ENCODE measurements around the gene NLRC3. TPM values are rescaled to one million over a fixed set of nuclear protein-coding genes. Genes with fewer than 3 reads are reported as not detected.

Gene NLRC3
- total RNA-seq, 1 experiment from 2014 or later = not detected

DNA sequence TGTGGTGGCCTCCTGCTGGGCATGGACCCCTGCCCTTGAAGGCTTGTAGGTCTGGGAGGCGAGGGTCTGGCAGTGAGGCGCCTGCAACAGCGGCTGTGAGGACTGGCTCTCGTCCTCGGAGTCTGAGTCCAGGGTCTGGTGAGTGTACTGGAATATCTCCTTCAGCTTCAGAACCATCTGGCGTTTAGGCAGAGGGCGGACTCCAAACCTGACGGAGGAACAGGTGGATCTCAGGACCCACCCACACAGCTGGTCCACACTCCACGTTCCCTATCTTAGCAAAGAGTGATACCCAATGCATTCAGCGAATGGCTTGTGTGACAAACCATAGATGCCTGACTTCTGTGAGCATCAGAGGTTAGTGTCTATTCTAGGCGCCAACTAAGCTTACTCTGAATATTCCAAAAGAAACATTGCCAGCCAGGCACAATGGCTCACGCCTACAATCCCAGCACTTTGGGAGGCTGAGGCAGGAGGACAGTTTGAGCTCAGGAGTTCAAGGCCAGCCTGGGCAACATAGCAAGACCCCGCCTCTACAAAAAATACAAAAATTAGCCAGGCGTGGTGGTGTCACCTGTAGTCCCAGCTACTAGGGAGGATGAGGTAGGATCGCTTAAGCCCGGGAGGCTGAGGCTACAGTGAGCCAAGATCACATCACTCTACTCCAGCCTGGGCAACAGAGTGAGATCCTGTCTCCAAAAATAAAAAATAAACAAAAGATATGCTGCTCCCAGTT lies 6.3 kb upstream of the NLRC3 start:
- H3K9me3 ChIP-seq = no peaks in the 10 kb centered on the region
- BruUV-seq (replicated peaks) = no TSS peak
- CTCF ChIA-PET = no interaction called here

DNA sequence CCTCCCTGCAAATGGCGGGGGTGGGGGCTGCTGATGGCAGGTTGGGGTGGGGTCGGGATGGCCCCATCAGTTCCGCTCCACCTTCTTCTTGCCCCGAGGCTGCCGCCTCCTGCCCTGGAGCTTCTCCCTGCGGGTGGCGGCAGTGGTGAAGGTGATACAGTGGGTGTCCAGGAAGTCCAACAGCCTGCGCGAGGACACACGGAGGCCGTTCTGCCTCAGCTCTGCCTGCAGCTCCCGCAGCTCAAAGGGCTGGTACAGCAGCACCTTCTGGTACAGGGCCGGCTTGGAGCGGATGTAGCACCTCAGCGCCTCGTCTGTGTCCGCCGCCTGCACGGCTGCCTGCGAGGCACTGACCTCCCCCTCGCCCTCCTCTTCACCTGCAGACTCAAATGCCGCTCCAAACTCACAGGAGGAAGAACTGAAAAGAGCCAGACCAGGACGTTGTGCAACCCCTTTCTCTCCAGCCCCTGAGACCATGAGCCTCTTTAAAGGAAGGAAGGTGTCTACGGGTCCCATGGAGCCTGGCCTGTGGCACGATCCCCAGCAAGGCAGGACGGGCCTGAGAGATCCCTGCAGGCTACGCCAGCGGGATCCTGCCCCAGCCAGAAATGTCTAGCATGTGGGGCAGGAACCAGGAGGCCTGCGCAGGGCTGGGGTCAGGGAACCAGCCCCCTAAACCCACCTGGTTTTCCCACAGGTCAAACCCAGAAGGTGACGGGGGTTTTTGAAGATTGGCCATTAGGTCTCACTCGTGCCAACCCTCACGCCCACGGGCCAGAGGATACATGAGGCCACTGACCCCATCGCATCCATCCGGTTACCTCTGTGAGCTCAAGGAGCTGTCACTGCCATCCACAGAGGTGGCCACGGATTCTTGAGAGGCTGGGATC lies 5.3 kb upstream of the NLRC3 start:
- Mint-ChIP-seq H3K27me3 (ENCODE audit: insufficient read depth, unreplicated experiment) (no peaks in the 10 kb centered on the region), H3K4me1 (ENCODE audit: low read depth, unreplicated experiment) (no peaks in the 10 kb centered on the region), H3K27ac (ENCODE audit: unreplicated experiment) (no peak overlapping the region), H3K4me3 (ENCODE audit: unreplicated experiment) (no peak overlapping the region), H3K36me3 (ENCODE audit: insufficient read depth, unreplicated experiment) (peaks cover 7% of the 10 kb centered on the region), H3K9me3 (ENCODE audit: unreplicated experiment) (no peaks in the 10 kb centered on the region)
- intact Hi-C loops (cut with micrococcal nuclease; ENCODE audit: unreplicated experiment) = no loop called here
- H3K4me3 ChIP-seq (ENCODE audit: low read depth, low read length) = no peak overlapping the region
- H3K9me3 ChIP-seq = no peaks in the 10 kb centered on the region
- CTCF ChIA-PET = no interaction called here
- no TSS peak for BruUV-seq (replicated peaks)
- no peaks in the 10 kb centered on the region for H3K4me1 ChIP-seq
- no peaks in the 10 kb centered on the region for H3K36me3 ChIP-seq (ENCODE audit: control insufficient read depth, insufficient read depth, low read length)
- POLR2A ChIA-PET = no interaction called here
- no peaks in the 10 kb centered on the region for H3K27me3 ChIP-seq (replicated peaks; ENCODE audit: control insufficient read depth, insufficient read depth, low read length)
- no peak for DNase-seq
- TF ChIP-seq, protein P1, sequence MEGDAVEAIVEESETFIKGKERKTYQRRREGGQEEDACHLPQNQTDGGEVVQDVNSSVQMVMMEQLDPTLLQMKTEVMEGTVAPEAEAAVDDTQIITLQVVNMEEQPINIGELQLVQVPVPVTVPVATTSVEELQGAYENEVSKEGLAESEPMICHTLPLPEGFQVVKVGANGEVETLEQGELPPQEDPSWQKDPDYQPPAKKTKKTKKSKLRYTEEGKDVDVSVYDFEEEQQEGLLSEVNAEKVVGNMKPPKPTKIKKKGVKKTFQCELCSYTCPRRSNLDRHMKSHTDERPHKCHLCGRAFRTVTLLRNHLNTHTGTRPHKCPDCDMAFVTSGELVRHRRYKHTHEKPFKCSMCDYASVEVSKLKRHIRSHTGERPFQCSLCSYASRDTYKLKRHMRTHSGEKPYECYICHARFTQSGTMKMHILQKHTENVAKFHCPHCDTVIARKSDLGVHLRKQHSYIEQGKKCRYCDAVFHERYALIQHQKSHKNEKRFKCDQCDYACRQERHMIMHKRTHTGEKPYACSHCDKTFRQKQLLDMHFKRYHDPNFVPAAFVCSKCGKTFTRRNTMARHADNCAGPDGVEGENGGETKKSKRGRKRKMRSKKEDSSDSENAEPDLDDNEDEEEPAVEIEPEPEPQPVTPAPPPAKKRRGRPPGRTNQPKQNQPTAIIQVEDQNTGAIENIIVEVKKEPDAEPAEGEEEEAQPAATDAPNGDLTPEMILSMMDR (IDR thresholded peaks at IDR 0.05; ENCODE audit: insufficient read depth in 1 of 2, low read depth in 1 of 2, low read length in 1 of 2, severe bottlenecking in 1 of 2, unreplicated experiment in 1 of 2) = no peak

More for the DNA sequence above, 6.3 kb upstream of the NLRC3 start:
- Mint-ChIP-seq H3K36me3 (ENCODE audit: insufficient read depth, unreplicated experiment) (peaks cover 7% of the 10 kb centered on the region), H3K27me3 (ENCODE audit: insufficient read depth, unreplicated experiment) (no peaks in the 10 kb centered on the region), H3K27ac (ENCODE audit: unreplicated experiment) (no peak overlapping the region), H3K4me3 (ENCODE audit: unreplicated experiment) (no peak overlapping the region), H3K9me3 (ENCODE audit: unreplicated experiment) (no peaks in the 10 kb centered on the region), H3K4me1 (ENCODE audit: low read depth, unreplicated experiment) (no peaks in the 10 kb centered on the region)
- Histone ChIP-seq H3K4me3 (ENCODE audit: low read depth, low read length) (no peak overlapping the region), H3K36me3 (ENCODE audit: control insufficient read depth, insufficient read depth, low read length) (no peaks in the 10 kb centered on the region), H3K4me1 (no peaks in the 10 kb centered on the region), H3K27me3 (replicated peaks; ENCODE audit: control insufficient read depth, insufficient read depth, low read length) (no peaks in the 10 kb centered on the region)
- TF ChIP-seq, protein P1 (IDR thresholded peaks at IDR 0.05; ENCODE audit: insufficient read depth in 1 of 2, low read depth in 1 of 2, low read length in 1 of 2, severe bottlenecking in 1 of 2, unreplicated experiment in 1 of 2) = no peak
- no peak for DNase-seq
- POLR2A ChIA-PET = no interaction called here
- intact Hi-C loops (cut with micrococcal nuclease; ENCODE audit: unreplicated experiment) = no loop called here

DNA sequence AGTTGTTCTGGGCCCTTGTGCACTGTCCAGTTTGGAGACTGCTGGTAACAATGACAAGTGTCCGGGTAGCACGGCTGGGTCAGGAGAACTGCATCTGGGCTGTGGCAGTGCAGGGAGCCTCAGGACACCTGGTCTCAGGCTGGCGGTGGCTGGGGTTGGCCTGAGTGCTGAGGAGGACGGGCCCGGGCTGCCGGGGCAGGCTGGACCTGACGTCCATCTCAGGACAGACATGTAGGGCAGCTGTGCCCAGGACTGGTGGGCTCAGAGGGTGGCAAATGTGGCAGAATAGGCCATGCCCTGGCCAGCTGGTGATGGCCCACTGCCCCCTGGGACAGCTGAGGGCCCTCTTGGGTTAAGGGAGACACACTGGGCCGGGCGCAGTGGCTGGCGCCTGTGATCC lies 4.2 kb upstream of the NLRC3 start:
- H3K36me3 Mint-ChIP-seq (ENCODE audit: insufficient read depth, unreplicated experiment) = peaks cover 13% of the 10 kb centered on the region
- POLR2A ChIA-PET = no interaction called here
- BruUV-seq (replicated peaks) = no TSS peak
- Histone ChIP-seq H3K4me1 (no peaks in the 10 kb centered on the region), H3K9me3 (no peaks in the 10 kb centered on the region), H3K4me3 (ENCODE audit: low read depth, low read length) (no peak overlapping the region), H3K27me3 (replicated peaks; ENCODE audit: control insufficient read depth, insufficient read depth, low read length) (no peaks in the 10 kb centered on the region), H3K36me3 (ENCODE audit: control insufficient read depth, insufficient read depth, low read length) (no peaks in the 10 kb centered on the region)
- intact Hi-C loops (cut with micrococcal nuclease; ENCODE audit: unreplicated experiment) = no loop called here
- DNase-seq = no peak
- TF ChIP-seq, protein P1 (IDR thresholded peaks at IDR 0.05; ENCODE audit: insufficient read depth in 1 of 2, low read depth in 1 of 2, low read length in 1 of 2, severe bottlenecking in 1 of 2, unreplicated experiment in 1 of 2) = no peak
- H3K27ac Mint-ChIP-seq (ENCODE audit: unreplicated experiment) = no peak overlapping the region
- H3K4me3 Mint-ChIP-seq (ENCODE audit: unreplicated experiment) = no peak overlapping the region
- H3K9me3 Mint-ChIP-seq (ENCODE audit: unreplicated experiment) = no peaks in the 10 kb centered on the region
- CTCF ChIA-PET = no interaction called here
- H3K27me3 Mint-ChIP-seq (ENCODE audit: insufficient read depth, unreplicated experiment) = no peaks in the 10 kb centered on the region
- H3K4me1 Mint-ChIP-seq (ENCODE audit: low read depth, unreplicated experiment) = no peaks in the 10 kb centered on the region

Measured in Caco-2 (cell line).